Chondrocyte (in vitro differentiated cells): ENCODE results near the gene ZNF716. TPM values are rescaled to one million over a fixed set of nuclear protein-coding genes. Genes with fewer than 3 reads are reported as not detected.

Experiments
- DNase-seq: peaks from one replicate; pipeline ENCODE4 v3.0.0; 2021; ENCODE audit warnings: mixed read lengths, low spot score
- H3K27ac Mint-ChIP-seq: one replicate; pipeline ENCODE4 v1.8.0; 2021; ENCODE audit warnings: mild to moderate bottlenecking, moderate library complexity, mixed read lengths; ENCODE audit not compliant: unreplicated experiment
- H3K27me3 Mint-ChIP-seq: 2 replicates; pipeline ENCODE4 v1.8.0; 2021; ENCODE audit warnings: low read depth, mixed read lengths
- H3K36me3 Mint-ChIP-seq: 2 replicates; pipeline ENCODE4 v1.8.0; 2021; ENCODE audit warnings: low read depth, mixed read lengths
- H3K4me1 Mint-ChIP-seq: 2 replicates; pipeline ENCODE4 v1.8.0; 2021; ENCODE audit warnings: low read depth, mild to moderate bottlenecking, mixed read lengths
- H3K4me3 Mint-ChIP-seq: one replicate; pipeline ENCODE4 v1.8.0; 2021; ENCODE audit warnings: mild to moderate bottlenecking, moderate library complexity, mixed read lengths; ENCODE audit not compliant: unreplicated experiment
- H3K9me3 Mint-ChIP-seq: 2 replicates; pipeline ENCODE4 v1.8.0; 2021; ENCODE audit warnings: low read depth, mixed read lengths
- CTCF ChIP-seq: fragments of 200-600 bp; sonication (generic); IDR thresholded peaks from 2 replicates; pipeline ENCODE4 v1.5.0; 2021; ENCODE audit warnings: antibody characterized with exemption, mild to moderate bottlenecking, moderate library complexity
- total RNA-seq: library from RNA; stranded (reverse); gene quantifications from 3 replicates; pipeline ENCODE4 v1.2.1, GENCODE V29; 2021

Gene ZNF716
- total RNA-seq, 1 donor from 2014 or later, result not detected

GRCh38 chr7:57426629-57427003, 23.4 kb upstream of the ZNF716 start:
- DNase-seq, result no peak
- no peak for TF ChIP-seq CTCF
- Mint-ChIP-seq H3K36me3 (no peaks in the 10 kb centered on the region), H3K4me3 (no peak overlapping the region), H3K27ac (no peak overlapping the region), H3K9me3 (peaks cover 43% of the 10 kb centered on the region), H3K27me3 (no peaks in the 10 kb centered on the region), H3K4me1 (no peaks in the 10 kb centered on the region)

- no peaks in the 10 kb centered on the region for H3K4me1 Mint-ChIP-seq
- no peak for DNase-seq
- H3K9me3 Mint-ChIP-seq, result peaks cover 46% of the 10 kb centered on the region
- H3K4me3 Mint-ChIP-seq, result no peak overlapping the region
- H3K36me3 Mint-ChIP-seq, result no peaks in the 10 kb centered on the region
- no peak overlapping the region for H3K27ac Mint-ChIP-seq
- TF ChIP-seq CTCF, result no peak
- no peaks in the 10 kb centered on the region for H3K27me3 Mint-ChIP-seq
Observed at GRCh38 chr7:57427146-57427545, 22.8 kb upstream of the ZNF716 start.

- H3K27me3 Mint-ChIP-seq, result no peaks in the 10 kb centered on the region
- no peak overlapping the region for H3K4me3 Mint-ChIP-seq
- peaks cover 47% of the 10 kb centered on the region for H3K9me3 Mint-ChIP-seq
- no peaks in the 10 kb centered on the region for H3K36me3 Mint-ChIP-seq
- no peaks in the 10 kb centered on the region for H3K4me1 Mint-ChIP-seq
- no peak for TF ChIP-seq CTCF
- no peak overlapping the region for H3K27ac Mint-ChIP-seq
- DNase-seq, result no peak
Observed at GRCh38 chr7:57427594-57427993, 22.4 kb upstream of the ZNF716 start.

GRCh38 chr7:57432583-57432982, 17.4 kb upstream of the ZNF716 start:
- TF ChIP-seq CTCF, result no peak
- Mint-ChIP-seq H3K36me3 (no peaks in the 10 kb centered on the region), H3K27ac (no peak overlapping the region), H3K9me3 (peaks cover 57% of the 10 kb centered on the region), H3K4me3 (no peak overlapping the region), H3K4me1 (no peaks in the 10 kb centered on the region), H3K27me3 (no peaks in the 10 kb centered on the region)
- DNase-seq, result no peak

- no peak for TF ChIP-seq CTCF
- H3K27ac Mint-ChIP-seq, result no peak overlapping the region
- no peaks in the 10 kb centered on the region for H3K4me1 Mint-ChIP-seq
- DNase-seq, result no peak
- peaks cover 39% of the 10 kb centered on the region for H3K9me3 Mint-ChIP-seq
- no peaks in the 10 kb centered on the region for H3K36me3 Mint-ChIP-seq
- no peaks in the 10 kb centered on the region for H3K27me3 Mint-ChIP-seq
- H3K4me3 Mint-ChIP-seq, result no peak overlapping the region
Observed at GRCh38 chr7:57437581-57437980, 12.4 kb upstream of the ZNF716 start.
